HEK293 (cell line): ENCODE results near the gene POR.

Experiments
- CTCF ChIA-PET: fragments of 350-600 bp; formaldehyde crosslinking; extraction: SDS; loops from one replicate; lab custom pipeline; 2021; ENCODE audit warnings: antibody characterized with exemption; lab: Yijun Ruan, JAX
- POLR2A ChIA-PET: fragments of 300-600 bp; formaldehyde crosslinking; extraction: SDS; loops from one replicate; lab custom pipeline; 2020; ENCODE audit warnings: antibody characterized with exemption, inconsistent platforms; lab: Yijun Ruan, JAX
- H3K27ac ChIP-seq: fragments of 200-500 bp; sonication (Bioruptor generic); 2 replicates; pipeline ENCODE4 v1.5.1; 2014; ENCODE audit warnings: low read depth, low read length, control low read depth, inconsistent platforms; ENCODE audit errors: extremely low read depth
- H3K36me3 ChIP-seq, 2 experiments: fragments of 200-500 bp in 1 of 2; sonication (Bioruptor generic) in 1 of 2; 1 replicate in 1 of 2; 2 replicates in 1 of 2; pipeline ENCODE4 v1.5.1; 2014 to 2017; ENCODE audit warnings: inconsistent platforms in 2 of 2, low read length in 2 of 2; ENCODE audit not compliant: control insufficient read depth in 2 of 2, insufficient read depth in 1 of 2
- H3K4me1 ChIP-seq: fragments of 200-500 bp; sonication (Bioruptor generic); 2 replicates; pipeline ENCODE4 v1.5.1; 2014; ENCODE audit warnings: mild to moderate bottlenecking, low read length, inconsistent platforms; ENCODE audit not compliant: control insufficient read depth, insufficient read depth
- H3K4me3 ChIP-seq: 2 replicates; pipeline ENCODE4 v1.5.1; 2011; ENCODE audit warnings: low read depth, mild to moderate bottlenecking, control low read depth, low read length, moderate library complexity
- H3K9me3 ChIP-seq: fragments of 200-500 bp; sonication (Bioruptor generic); 2 replicates; pipeline ENCODE4 v1.5.1; 2014; ENCODE audit warnings: low read depth, low read length, inconsistent platforms; ENCODE audit not compliant: control insufficient read depth, insufficient read depth
- AEBP2 ChIP-seq: fragments of 450-650 bp; formaldehyde crosslinking; IDR thresholded peaks from 2 replicates; pipeline ENCODE4 v1.5.1; 2016; ENCODE audit warnings: missing biosample characterization, missing genetic modification characterization, borderline replicate concordance
- KLF1 ChIP-seq: fragments of 450-650 bp; formaldehyde crosslinking; IDR thresholded peaks from 2 replicates; pipeline ENCODE4 v1.5.1; 2016; ENCODE audit warnings: missing biosample characterization, missing genetic modification characterization
- KLF10 ChIP-seq: fragments of 450-650 bp; IDR thresholded peaks from 2 replicates; pipeline ENCODE4 v1.5.1; 2018; ENCODE audit warnings: missing biosample characterization, mild to moderate bottlenecking, missing genetic modification characterization
- MZF1 ChIP-seq: fragments of 450-650 bp; formaldehyde crosslinking; IDR thresholded peaks from 2 replicates; pipeline ENCODE4 v1.5.1; 2017; ENCODE audit warnings: missing biosample characterization, missing genetic modification characterization, borderline replicate concordance
- PRDM4 ChIP-seq: fragments of 450-650 bp; formaldehyde crosslinking; IDR thresholded peaks from 2 replicates; pipeline ENCODE4 v1.5.1; 2017; ENCODE audit warnings: missing biosample characterization, missing genetic modification characterization
- SP2 ChIP-seq: fragments of 450-650 bp; formaldehyde crosslinking; IDR thresholded peaks from 2 replicates; pipeline ENCODE4 v1.5.1; 2016; ENCODE audit warnings: missing biosample characterization, missing genetic modification characterization
- ZBTB7A ChIP-seq: fragments of 450-650 bp; formaldehyde crosslinking; IDR thresholded peaks from 2 replicates; pipeline ENCODE4 v1.5.1; 2016; ENCODE audit warnings: low read depth, missing biosample characterization, missing genetic modification characterization
- ZNF121 ChIP-seq: fragments of 450-650 bp; formaldehyde crosslinking; IDR thresholded peaks from 2 replicates; pipeline ENCODE4 v1.5.1; 2016; ENCODE audit warnings: missing biosample characterization, missing genetic modification characterization
- ZNF155 ChIP-seq: fragments of 450-650 bp; formaldehyde crosslinking; IDR thresholded peaks from 2 replicates; pipeline ENCODE4 v1.5.1; 2016; ENCODE audit warnings: missing biosample characterization, missing genetic modification characterization
- ZNF239 ChIP-seq: fragments of 450-650 bp; formaldehyde crosslinking; IDR thresholded peaks from 2 replicates; pipeline ENCODE4 v1.5.1; 2016; ENCODE audit warnings: missing biosample characterization, missing genetic modification characterization
- ZNF354C ChIP-seq: fragments of 450-650 bp; formaldehyde crosslinking; IDR thresholded peaks from 2 replicates; pipeline ENCODE4 v1.5.1; 2016; ENCODE audit warnings: missing biosample characterization, missing genetic modification characterization, low read depth, borderline replicate concordance
- ZNF362 ChIP-seq: fragments of 450-650 bp; formaldehyde crosslinking; IDR thresholded peaks from 2 replicates; pipeline ENCODE4 v1.5.1; 2016; ENCODE audit warnings: missing biosample characterization, missing genetic modification characterization
- ZNF560 ChIP-seq: fragments of 450-650 bp; formaldehyde crosslinking; IDR thresholded peaks from 2 replicates; pipeline ENCODE4 v1.5.1; 2017; ENCODE audit warnings: missing biosample characterization, missing genetic modification characterization, borderline replicate concordance
- ZNF585B ChIP-seq: fragments of 450-650 bp; formaldehyde crosslinking; IDR thresholded peaks from 2 replicates; pipeline ENCODE4 v1.5.1; 2016; ENCODE audit warnings: missing biosample characterization, missing genetic modification characterization
- ZNF792 ChIP-seq: fragments of 450-650 bp; formaldehyde crosslinking; IDR thresholded peaks from 2 replicates; pipeline ENCODE4 v1.5.1; 2016; ENCODE audit warnings: missing biosample characterization, missing genetic modification characterization
- ZSCAN23 ChIP-seq: fragments of 450-650 bp; formaldehyde crosslinking; IDR thresholded peaks from 2 replicates; pipeline ENCODE4 v1.5.1; 2016; ENCODE audit warnings: missing biosample characterization, missing genetic modification characterization

The POR gene

GRCh38 chr7:75967055-75967454 lies 52.1 kb downstream of the POR start:
- no peak overlapping the region for H3K4me3 ChIP-seq
- no peaks in the 10 kb centered on the region for H3K4me1 ChIP-seq
- POLR2A ChIA-PET: interaction anchor here (0.7 to 1.4 kb wide), 2 partner anchors 17 to 51 kb away, joined by 3 read pairs; no protein-coding TSS in a partner anchor
- TF ChIP-seq KLF10 (tag by site-specific recombination): no peak
- CTCF ChIA-PET: interaction anchor here (0.8 to 1.0 kb wide), 2 partner anchors 54 to 100 kb away, joined by 3 to 5 read pairs; no protein-coding TSS in a partner anchor
- H3K27ac ChIP-seq: no peak overlapping the region
- H3K9me3 ChIP-seq: no peaks in the 10 kb centered on the region
- peaks cover 0 to 4% of the 10 kb centered on the region in 2 experiments; a peak in 2 of 3 replicates for H3K36me3 ChIP-seq

- Histone ChIP-seq H3K36me3 (peaks cover 0 to 9% of the 10 kb centered on the region in 2 experiments; a peak in 2 of 3 replicates), H3K27ac (no peak overlapping the region), H3K4me1 (no peaks in the 10 kb centered on the region), H3K4me3 (no peak overlapping the region), H3K9me3 (no peaks in the 10 kb centered on the region)
- POLR2A ChIA-PET: interaction anchor here (0.7 to 1.4 kb wide), 2 partner anchors 18 to 52 kb away, joined by 3 read pairs; no protein-coding TSS in a partner anchor
- CTCF ChIA-PET: interaction anchor here (0.8 kb wide), 1 partner anchor 53 kb away, joined by 5 read pairs; no protein-coding TSS in a partner anchor
- no peak for TF ChIP-seq AEBP2 (tag by site-specific recombination)
- no peak for TF ChIP-seq ZNF362 (tag by site-specific recombination)
- no peak for TF ChIP-seq ZNF155 (tag by site-specific recombination)
- no peak for TF ChIP-seq MZF1 (tag by site-specific recombination)
- no peak for TF ChIP-seq ZSCAN23
- no peak for TF ChIP-seq ZNF239 (tag by site-specific recombination)
- TF ChIP-seq SP2 (tag by site-specific recombination): no peak
- no peak for TF ChIP-seq ZBTB7A (tag by site-specific recombination)
- no peak for TF ChIP-seq ZNF792 (tag by site-specific recombination)
These were observed 52.6 kb downstream of the POR start for GRCh38 chr7:75967487-75967997.

- TF ChIP-seq PRDM4 (no peak), ZNF585B (no peak), ZNF121 (tag by site-specific recombination) (no peak), ZNF354C (tag by site-specific recombination) (no peak), ZSCAN23 (no peak), KLF1 (tag by site-specific recombination) (no peak), ZNF792 (tag by site-specific recombination) (no peak), ZNF560 (tag by site-specific recombination) (no peak)
- CTCF ChIA-PET: no interaction called here
- H3K4me1 ChIP-seq: no peaks in the 10 kb centered on the region
- no peaks in the 10 kb centered on the region for H3K9me3 ChIP-seq
- H3K36me3 ChIP-seq: peaks cover 0 to 9% of the 10 kb centered on the region in 2 experiments; a peak in 2 of 3 replicates
- POLR2A ChIA-PET: interaction anchor here (1.4 kb wide), 1 partner anchor 52 kb away, joined by 3 read pairs; no protein-coding TSS in a partner anchor
- no peak overlapping the region for H3K27ac ChIP-seq
- H3K4me3 ChIP-seq: no peak overlapping the region
These were observed 53.1 kb downstream of the POR start for GRCh38 chr7:75968012-75968411.
